Body of pancreas (tissue), 4 donors: ENCODE data around the gene CLINT1.

Source experiments
- POLR2A ChIP-seq, 3 donors: fragments of 450-650 bp; IDR thresholded peaks; one replicate each; pipeline ENCODE4 v1.6.1; 2016; ENCODE audit warnings: antibody characterized with exemption in 3 of 3, mild to moderate bottlenecking in 2 of 3
- TF ChIP-seq, protein P1 (sequence below), 7 experiments: fragments of 450-650 bp in 4 of 7; fragments of 200-600 bp in 3 of 7; sonication (generic) in 3 of 7; IDR thresholded peaks; one replicate each; pipeline ENCODE4 v1.5.1; 2016 to 2019; ENCODE audit warnings: antibody characterized with exemption in 7 of 7

DNA sequence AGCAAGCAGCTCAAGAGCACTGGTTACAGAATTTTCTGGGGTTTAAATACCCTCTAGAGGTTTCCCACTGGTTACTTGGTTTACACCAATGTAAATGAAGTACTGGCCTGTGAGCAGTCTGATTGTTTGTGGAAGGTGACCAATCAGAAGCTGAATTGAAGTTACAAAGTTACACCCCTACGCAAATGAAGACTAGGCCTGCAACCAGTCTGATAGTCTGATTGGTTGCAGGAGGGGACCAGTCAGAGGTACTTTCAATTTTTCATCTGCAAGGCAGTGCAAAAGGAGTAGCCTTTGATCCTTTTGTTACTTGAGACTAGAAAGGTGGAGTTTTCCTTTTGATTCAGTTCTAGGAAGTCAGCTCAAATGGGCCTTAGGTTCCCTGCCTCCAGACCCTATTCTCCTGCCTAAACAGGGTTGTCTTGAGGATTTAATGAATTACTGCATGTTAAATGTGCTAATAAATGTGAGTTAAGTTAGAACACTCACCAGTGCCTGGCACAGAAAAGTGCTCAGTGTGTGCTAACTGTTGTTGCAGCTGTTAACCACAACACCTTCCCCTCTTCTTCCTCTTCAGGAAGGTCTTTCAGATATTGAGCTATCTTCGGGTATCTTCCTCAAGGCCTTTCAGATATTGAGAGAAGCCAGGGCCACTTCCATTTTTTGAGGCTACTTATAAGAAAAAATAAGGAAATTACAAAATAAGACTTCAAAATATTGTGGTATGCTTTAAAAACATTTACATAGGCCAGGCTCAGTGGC lies 32.1 kb upstream of the CLINT1 start:
- TF ChIP-seq, protein P1, sequence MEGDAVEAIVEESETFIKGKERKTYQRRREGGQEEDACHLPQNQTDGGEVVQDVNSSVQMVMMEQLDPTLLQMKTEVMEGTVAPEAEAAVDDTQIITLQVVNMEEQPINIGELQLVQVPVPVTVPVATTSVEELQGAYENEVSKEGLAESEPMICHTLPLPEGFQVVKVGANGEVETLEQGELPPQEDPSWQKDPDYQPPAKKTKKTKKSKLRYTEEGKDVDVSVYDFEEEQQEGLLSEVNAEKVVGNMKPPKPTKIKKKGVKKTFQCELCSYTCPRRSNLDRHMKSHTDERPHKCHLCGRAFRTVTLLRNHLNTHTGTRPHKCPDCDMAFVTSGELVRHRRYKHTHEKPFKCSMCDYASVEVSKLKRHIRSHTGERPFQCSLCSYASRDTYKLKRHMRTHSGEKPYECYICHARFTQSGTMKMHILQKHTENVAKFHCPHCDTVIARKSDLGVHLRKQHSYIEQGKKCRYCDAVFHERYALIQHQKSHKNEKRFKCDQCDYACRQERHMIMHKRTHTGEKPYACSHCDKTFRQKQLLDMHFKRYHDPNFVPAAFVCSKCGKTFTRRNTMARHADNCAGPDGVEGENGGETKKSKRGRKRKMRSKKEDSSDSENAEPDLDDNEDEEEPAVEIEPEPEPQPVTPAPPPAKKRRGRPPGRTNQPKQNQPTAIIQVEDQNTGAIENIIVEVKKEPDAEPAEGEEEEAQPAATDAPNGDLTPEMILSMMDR (IDR thresholded peaks at IDR 0.05) = no peak
- no peak for TF ChIP-seq POLR2A (IDR thresholded peaks at IDR 0.05)
